Measurements from ENCODE around the gene DPH1.

DPH1 gene

GRCh38 chr17:2084766-2085647 is 55.1 kb downstream of the DPH1 start:
- DNase-seq (ENCODE audit: low read depth): peak; percentile 89

GRCh38 chr17:2085648-2085949 is 55.6 kb downstream of the DPH1 start:
- H3K4me3 ChIP-seq (ENCODE audit: control insufficient read depth, low read depth, low read length): no peak overlapping the region
- TF ChIP-seq CTCF (IDR thresholded peaks at IDR 0.05; ENCODE audit: control insufficient read depth, insufficient read depth, low read depth, low read length, missing control alignments): no peak
- no peak for DNase-seq (ENCODE audit: low read depth)

More at GRCh38 chr17:2084766-2085647, 55.1 kb downstream of the DPH1 start:
- TF ChIP-seq CTCF (IDR thresholded peaks at IDR 0.05; ENCODE audit: control insufficient read depth, insufficient read depth, low read depth, low read length, missing control alignments): no peak
- no peak overlapping the region for H3K4me3 ChIP-seq (ENCODE audit: control insufficient read depth, low read depth, low read length)

GRCh38 chr17:2086306-2086705 is 56.4 kb downstream of the DPH1 start:
- no peak overlapping the region for H3K4me3 ChIP-seq (ENCODE audit: control insufficient read depth, low read depth, low read length)
- no peak for DNase-seq (ENCODE audit: low read depth)
- no peak for TF ChIP-seq CTCF (IDR thresholded peaks at IDR 0.05; ENCODE audit: control insufficient read depth, insufficient read depth, low read depth, low read length, missing control alignments)

GRCh38 chr17:2087597-2088211 is 57.8 kb downstream of the DPH1 start:
- no peak for TF ChIP-seq CTCF (IDR thresholded peaks at IDR 0.05; ENCODE audit: control insufficient read depth, insufficient read depth, low read depth, low read length, missing control alignments)
- DNase-seq (ENCODE audit: low read depth): no peak
- H3K4me3 ChIP-seq (ENCODE audit: control insufficient read depth, low read depth, low read length): no peak overlapping the region

- DNase-seq (ENCODE audit: low read depth): no peak
- TF ChIP-seq CTCF (IDR thresholded peaks at IDR 0.05; ENCODE audit: control insufficient read depth, insufficient read depth, low read depth, low read length, missing control alignments): no peak
- peak overlapping the region; percentile 38 for H3K4me3 ChIP-seq (ENCODE audit: control insufficient read depth, low read depth, low read length)
Observed at GRCh38 chr17:2089021-2089422, 59.1 kb downstream of the DPH1 start.

GRCh38 chr17:2090210-2090641 is 60.3 kb downstream of the DPH1 start:
- DNase-seq (ENCODE audit: low read depth): no peak
- H3K4me3 ChIP-seq (ENCODE audit: control insufficient read depth, low read depth, low read length): peak overlapping the region; percentile 12
- TF ChIP-seq CTCF (IDR thresholded peaks at IDR 0.05; ENCODE audit: control insufficient read depth, insufficient read depth, low read depth, low read length, missing control alignments): no peak

Data from AG09309 (cell line).